Liver (tissue), 3 donors: ENCODE data around the gene MAP2K3.

ENCODE experiments used
- CTCF ChIP-seq: fragments of 150-350 bp; IDR thresholded peaks from 2 replicates; pipeline ENCODE4 v1.5.1; 2017; ENCODE audit warnings: improper control_type of control experiment, low read depth, low read length; ENCODE audit not compliant: missing input control
- GABPA ChIP-seq, 2 donors: IDR thresholded peaks in 1 of 2; conservative IDR thresholded peaks in 1 of 2; 2 replicates each; pipeline ENCODE4 v1.6.1; 2016; ENCODE audit warnings: antibody characterized with exemption in 2 of 2, mild to moderate bottlenecking in 1 of 2, moderate library complexity in 1 of 2
- HNF4A ChIP-seq, 2 donors: conservative IDR thresholded peaks; 2 replicates each; pipeline ENCODE4 v1.6.1; 2016; ENCODE audit warnings: antibody characterized with exemption in 2 of 2, mild to moderate bottlenecking in 2 of 2
- JUND ChIP-seq, 2 donors: IDR thresholded peaks; 2 replicates each; pipeline ENCODE4 v1.6.1; 2016; ENCODE audit warnings: antibody characterized with exemption in 2 of 2
- RAD21 ChIP-seq, 2 donors: IDR thresholded peaks; 2 replicates each; pipeline ENCODE4 v1.6.1; 2016; ENCODE audit warnings: antibody characterized with exemption in 2 of 2, mild to moderate bottlenecking in 2 of 2
- RXRA ChIP-seq, 2 donors: IDR thresholded peaks; 2 replicates each; pipeline ENCODE4 v1.6.1; 2017 to 2018; ENCODE audit warnings: antibody characterized with exemption in 2 of 2, mild to moderate bottlenecking in 1 of 2
- YY1 ChIP-seq: IDR thresholded peaks from 2 replicates; pipeline ENCODE4 v1.6.1; 2016; ENCODE audit warnings: antibody characterized with exemption, mild to moderate bottlenecking
- donor health status: healthy.
- donor health status: healthy.

DNA sequence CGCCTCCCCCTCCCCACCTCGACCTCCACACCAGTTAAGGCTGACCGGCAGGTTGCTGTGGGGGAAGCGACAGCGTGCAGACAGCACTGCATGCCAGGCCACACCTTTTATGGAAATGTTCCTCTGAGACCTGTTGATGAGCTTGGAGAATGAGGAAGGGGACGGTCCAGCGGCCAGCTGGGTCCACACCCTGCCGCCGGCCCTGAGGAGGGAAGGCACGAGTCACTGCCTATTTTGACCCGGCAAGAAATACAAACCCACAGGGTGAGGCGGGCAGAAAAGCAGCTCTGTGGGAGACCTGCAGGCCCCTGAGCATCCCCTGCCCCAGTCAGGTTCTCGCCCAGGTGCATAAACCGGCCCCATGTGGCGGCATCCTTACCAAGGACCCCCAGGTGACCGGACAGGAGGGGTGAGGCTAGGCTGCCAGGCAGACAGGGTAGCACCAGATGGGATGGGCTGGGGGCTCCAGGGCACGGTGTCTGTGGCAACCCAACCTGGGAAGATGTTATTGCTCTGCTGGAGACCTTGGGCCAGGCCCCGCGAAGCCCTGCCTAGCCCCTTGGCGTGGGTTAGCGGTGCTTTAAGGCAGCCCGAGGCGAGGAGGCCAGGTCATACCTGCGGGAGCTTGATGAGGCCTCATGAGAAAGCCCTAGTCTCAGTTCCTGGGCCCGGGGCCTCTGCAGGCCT, 44.0 kb upstream of the MAP2K3 start:
- TF ChIP-seq GABPA (IDR thresholded peaks at IDR 0.05 in 1 of 2, conservative IDR thresholded peaks at IDR 0.05 in 1 of 2), result no peak
- no peak for TF ChIP-seq CTCF
- no peak for TF ChIP-seq RAD21 (IDR thresholded peaks at IDR 0.05)
- TF ChIP-seq YY1, result no peak
- TF ChIP-seq JUND (IDR thresholded peaks at IDR 0.05), result no peak
- no peak for TF ChIP-seq HNF4A (conservative IDR thresholded peaks at IDR 0.05)
- TF ChIP-seq RXRA (IDR thresholded peaks at IDR 0.05), result no peak
